Mesothelial cell of epicardium (in vitro differentiated cells): Measurements from ENCODE around the gene APH1A. TPM values are rescaled to one million over a fixed set of nuclear protein-coding genes. Genes with fewer than 3 reads are reported as not detected.
"Not testable (repeated sequence)": the region's sequence is repeated elsewhere in the genome, so short reads cannot be mapped to it uniquely, and the experiment has no call there.

Experiments
- DNase-seq, 2 experiments: peaks; one replicate each; pipeline ENCODE4 v3.0.0; 2021; ENCODE audit warnings: low spot score in 2 of 2; ENCODE audit not compliant: unreplicated experiment in 2 of 2
- H3K27ac Mint-ChIP-seq: 2 replicates; pipeline ENCODE4 v1.8.0; 2021; ENCODE audit warnings: mixed read lengths
- H3K27me3 Mint-ChIP-seq: 2 replicates; pipeline ENCODE4 v1.8.0; 2021; ENCODE audit warnings: low read depth, mixed read lengths
- H3K36me3 Mint-ChIP-seq: 2 replicates; pipeline ENCODE4 v1.8.0; 2021; ENCODE audit warnings: mixed read lengths
- H3K4me1 Mint-ChIP-seq: 2 replicates; pipeline ENCODE4 v1.8.0; 2021; ENCODE audit warnings: mixed read lengths
- H3K4me3 Mint-ChIP-seq: 2 replicates; pipeline ENCODE4 v1.8.0; 2021; ENCODE audit warnings: mild to moderate bottlenecking, moderate library complexity, mixed read lengths
- H3K9me3 Mint-ChIP-seq: 2 replicates; pipeline ENCODE4 v1.8.0; 2021; ENCODE audit warnings: mixed read lengths
- total RNA-seq: library from RNA; stranded (reverse); gene quantifications from 3 replicates; pipeline ENCODE4 v1.2.1, GENCODE V29; 2021
- TF ChIP-seq, protein P1 (sequence below): fragments of 200-600 bp; sonication (generic); IDR thresholded peaks from one replicate; pipeline ENCODE4 v1.5.0; 2021; ENCODE audit warnings: antibody characterized with exemption; ENCODE audit not compliant: unreplicated experiment

Gene APH1A
- 138 to 145 TPM (median 143 TPM) in 3 replicates for total RNA-seq

DNA sequence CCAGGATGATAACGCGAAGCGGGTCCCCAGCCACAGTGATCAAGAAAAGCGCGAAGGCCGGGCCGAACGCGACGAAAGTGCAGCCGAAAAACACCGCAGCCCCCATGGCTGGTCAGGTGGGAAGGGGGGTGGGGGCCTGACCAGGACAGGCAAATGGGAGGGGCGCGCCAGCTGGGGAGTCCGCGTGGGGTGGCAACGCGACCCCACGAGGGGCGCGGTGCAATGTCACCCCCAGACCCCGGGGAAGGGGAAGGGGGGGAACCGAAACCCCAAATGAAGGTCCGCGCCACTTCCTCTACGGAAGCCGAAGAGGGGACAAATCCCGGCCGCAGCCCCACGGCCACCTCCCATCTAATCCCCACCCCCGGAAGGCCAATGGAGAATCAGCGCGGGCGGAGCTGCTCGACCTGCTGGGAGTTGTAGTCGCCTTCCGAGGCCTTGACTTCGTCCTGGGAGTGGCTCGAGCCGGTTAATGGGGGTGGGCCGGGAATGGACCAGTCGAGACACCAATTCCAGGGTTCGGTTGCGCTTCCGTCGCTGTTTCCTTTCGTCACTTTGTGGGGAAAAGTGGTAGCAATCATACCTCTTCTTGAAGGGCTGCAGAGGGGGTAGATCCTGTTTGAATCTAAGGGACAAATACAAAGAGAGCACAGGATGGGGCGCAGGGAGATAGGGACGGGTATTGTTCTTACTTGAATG, at the start of gene APH1A:
TSS of gene APH1A (minus strand) at position 312 of the 699 bp plus-strand sequence. CDS start at position 106, 206 bp downstream.
- Mint-ChIP-seq H3K9me3 (no peaks in the 10 kb centered on the region), H3K36me3 (peaks cover 6% of the 10 kb centered on the region), H3K4me1 (peaks cover 45% of the 10 kb centered on the region), H3K27ac (peak within 1 kb of the TSS; percentile 97), H3K27me3 (no peaks in the 10 kb centered on the region), H3K4me3 (peak within 1 kb of the TSS; percentile 91)
- peak; percentile 85 to 92 for DNase-seq
- TF ChIP-seq, protein P1, sequence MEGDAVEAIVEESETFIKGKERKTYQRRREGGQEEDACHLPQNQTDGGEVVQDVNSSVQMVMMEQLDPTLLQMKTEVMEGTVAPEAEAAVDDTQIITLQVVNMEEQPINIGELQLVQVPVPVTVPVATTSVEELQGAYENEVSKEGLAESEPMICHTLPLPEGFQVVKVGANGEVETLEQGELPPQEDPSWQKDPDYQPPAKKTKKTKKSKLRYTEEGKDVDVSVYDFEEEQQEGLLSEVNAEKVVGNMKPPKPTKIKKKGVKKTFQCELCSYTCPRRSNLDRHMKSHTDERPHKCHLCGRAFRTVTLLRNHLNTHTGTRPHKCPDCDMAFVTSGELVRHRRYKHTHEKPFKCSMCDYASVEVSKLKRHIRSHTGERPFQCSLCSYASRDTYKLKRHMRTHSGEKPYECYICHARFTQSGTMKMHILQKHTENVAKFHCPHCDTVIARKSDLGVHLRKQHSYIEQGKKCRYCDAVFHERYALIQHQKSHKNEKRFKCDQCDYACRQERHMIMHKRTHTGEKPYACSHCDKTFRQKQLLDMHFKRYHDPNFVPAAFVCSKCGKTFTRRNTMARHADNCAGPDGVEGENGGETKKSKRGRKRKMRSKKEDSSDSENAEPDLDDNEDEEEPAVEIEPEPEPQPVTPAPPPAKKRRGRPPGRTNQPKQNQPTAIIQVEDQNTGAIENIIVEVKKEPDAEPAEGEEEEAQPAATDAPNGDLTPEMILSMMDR = no peak

DNA sequence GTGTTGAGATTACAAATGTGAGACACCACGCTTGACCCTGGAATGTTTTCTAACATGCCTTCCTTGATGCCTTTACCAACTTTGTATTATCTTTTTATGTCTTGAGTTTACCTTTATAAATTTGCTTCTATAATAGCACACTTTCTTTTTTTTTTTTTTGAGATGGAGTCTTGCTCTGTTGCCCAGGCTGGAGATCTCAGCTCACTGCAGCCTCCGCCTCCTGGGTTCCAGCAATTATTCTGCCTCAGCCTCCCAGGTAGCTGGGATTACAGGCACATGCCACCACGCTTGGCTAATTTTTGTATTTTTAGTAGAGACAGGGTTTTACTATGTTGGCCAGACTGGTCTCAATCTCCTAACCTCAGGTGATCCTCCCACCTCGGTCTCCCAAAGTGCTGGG, 45.9 kb upstream of the APH1A start:
- not testable (repeated sequence) for DNase-seq

DNA sequence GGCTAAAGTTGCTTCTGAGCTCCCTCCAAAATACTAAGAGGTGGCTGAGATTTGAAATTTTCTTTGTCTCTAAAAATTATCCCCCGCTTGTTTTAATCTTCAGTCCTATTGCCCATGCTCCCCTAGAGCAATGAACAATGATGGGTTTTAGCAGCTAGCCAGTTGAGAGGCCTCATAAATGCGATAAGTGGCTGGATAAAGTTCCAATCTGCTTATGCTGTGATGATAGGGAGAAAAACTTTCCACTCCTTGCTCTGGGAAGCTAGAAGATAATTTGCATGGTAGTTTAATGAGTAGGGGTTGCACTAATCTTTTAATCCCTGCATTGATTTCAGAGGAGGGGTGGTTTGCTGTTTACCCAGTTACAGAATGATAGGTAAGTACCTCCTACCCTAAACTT, 42.9 kb upstream of the APH1A start:
- Mint-ChIP-seq H3K27ac (no peak overlapping the region), H3K27me3 (no peaks in the 10 kb centered on the region), H3K4me1 (no peaks in the 10 kb centered on the region), H3K4me3 (no peak overlapping the region), H3K36me3 (peaks cover 14% of the 10 kb centered on the region), H3K9me3 (no peaks in the 10 kb centered on the region)
- DNase-seq = no peak
- TF ChIP-seq, protein P1 = no peak

More for the DNA sequence above, 45.9 kb upstream of the APH1A start:
- H3K27me3 Mint-ChIP-seq, H3K36me3 Mint-ChIP-seq, H3K27ac Mint-ChIP-seq, H3K4me3 Mint-ChIP-seq, H3K9me3 Mint-ChIP-seq, H3K4me1 Mint-ChIP-seq: not testable (repeated sequence)

DNA sequence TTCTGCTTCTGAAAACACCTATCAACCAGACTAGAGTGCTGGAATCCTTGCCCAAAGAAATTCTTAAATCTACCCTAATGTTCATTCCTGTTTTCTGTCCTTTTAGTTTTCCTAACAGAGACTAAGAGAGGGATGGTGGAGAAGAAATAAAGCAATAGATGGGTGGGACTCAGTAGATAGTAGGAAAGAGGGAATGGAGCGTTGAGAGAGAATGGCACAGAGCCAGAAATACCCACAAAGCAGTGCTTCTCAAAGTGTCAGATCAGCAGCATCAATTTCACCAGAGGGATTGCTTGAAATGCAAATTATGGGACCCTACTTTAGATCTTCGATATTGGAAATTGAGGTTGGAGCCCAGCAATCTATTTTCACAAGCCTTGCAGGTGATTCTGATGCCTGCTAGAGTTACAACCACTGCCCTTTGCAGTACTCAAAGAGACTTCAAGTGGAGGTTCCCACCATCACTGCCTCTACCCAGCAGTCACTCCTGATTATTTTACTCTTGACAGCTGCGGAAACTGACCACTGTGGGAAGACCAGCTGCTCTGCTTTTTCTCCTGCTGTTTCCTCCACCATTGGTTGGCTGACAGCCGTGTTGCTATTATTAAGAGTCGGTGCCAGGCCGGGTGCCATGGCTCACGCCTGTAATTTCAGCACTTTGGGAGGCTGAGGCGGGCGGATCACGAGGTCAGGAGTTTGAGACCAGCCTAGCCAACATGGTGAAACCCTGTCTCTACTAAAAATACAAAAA, 41.1 kb upstream of the APH1A start:
- no peak overlapping the region for H3K4me3 Mint-ChIP-seq
- no peak overlapping the region for H3K27ac Mint-ChIP-seq

DNA sequence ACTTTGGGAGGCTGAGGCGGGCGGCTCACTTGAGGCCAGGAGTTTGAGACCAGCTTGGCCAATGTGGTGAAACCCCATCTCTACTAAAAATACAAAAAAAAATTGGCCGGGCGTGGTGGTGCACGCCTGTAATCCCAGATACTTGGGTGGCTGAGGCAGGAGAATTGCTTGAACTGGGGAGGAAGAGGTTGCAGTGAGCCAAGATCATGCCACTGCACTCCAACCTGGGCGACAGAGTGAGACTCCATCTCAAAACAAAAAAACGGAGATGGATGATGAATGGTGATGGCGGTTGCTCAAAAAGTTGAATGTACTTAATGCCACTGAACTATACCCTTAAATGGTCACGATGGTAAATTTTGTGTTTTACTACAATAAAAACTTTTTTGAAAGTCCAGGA, 39.8 kb upstream of the APH1A start:
- not testable (repeated sequence) for H3K4me3 Mint-ChIP-seq, H3K4me1 Mint-ChIP-seq, H3K27me3 Mint-ChIP-seq, H3K9me3 Mint-ChIP-seq, H3K27ac Mint-ChIP-seq, DNase-seq
- peaks cover 20% of the 10 kb centered on the region for H3K36me3 Mint-ChIP-seq

More for the DNA sequence above, 41.1 kb upstream of the APH1A start:
- H3K9me3 Mint-ChIP-seq = no peaks in the 10 kb centered on the region
- TF ChIP-seq, protein P1 = no peak
- no peak for DNase-seq
- H3K4me1 Mint-ChIP-seq = no peaks in the 10 kb centered on the region
- no peaks in the 10 kb centered on the region for H3K27me3 Mint-ChIP-seq
- H3K36me3 Mint-ChIP-seq = peaks cover 20% of the 10 kb centered on the region

DNA sequence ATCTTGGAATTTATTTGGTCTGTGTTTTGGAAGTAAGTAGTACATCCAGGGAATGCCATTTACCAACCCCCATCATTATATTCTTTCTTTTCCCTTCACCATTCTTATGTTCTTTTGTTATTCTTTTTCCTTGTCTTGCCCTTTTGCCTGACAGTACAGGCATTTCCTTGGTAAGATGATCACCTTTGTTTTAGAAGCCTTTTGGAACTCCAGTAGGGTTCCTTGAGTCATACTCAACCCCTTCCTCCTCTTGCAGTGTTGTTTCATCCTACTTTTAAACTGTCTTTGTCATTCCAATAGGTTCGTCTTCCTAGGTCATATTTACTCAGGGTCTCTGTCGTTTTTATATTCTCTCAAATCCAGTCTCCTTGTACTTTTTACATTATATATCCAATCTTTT, 34.1 kb upstream of the APH1A start:
- Mint-ChIP-seq H3K4me3 (no peak overlapping the region), H3K4me1 (no peaks in the 10 kb centered on the region), H3K9me3 (no peaks in the 10 kb centered on the region), H3K27me3 (no peaks in the 10 kb centered on the region), H3K36me3 (peaks cover 32% of the 10 kb centered on the region), H3K27ac (no peak overlapping the region)
- TF ChIP-seq, protein P1 = no peak
- DNase-seq = no peak
